GM18498 (cell line): ENCODE measurements around the gene INTS15.

ENCODE experiments used
- ATAC-seq: cut with Tn5 transposase; IDR thresholded peaks from one replicate; pipeline ENCODE4 v1.9.1; 2021; ENCODE audit warnings: mild to moderate bottlenecking, moderate library complexity; ENCODE audit not compliant: unreplicated experiment

The INTS15 gene

DNA sequence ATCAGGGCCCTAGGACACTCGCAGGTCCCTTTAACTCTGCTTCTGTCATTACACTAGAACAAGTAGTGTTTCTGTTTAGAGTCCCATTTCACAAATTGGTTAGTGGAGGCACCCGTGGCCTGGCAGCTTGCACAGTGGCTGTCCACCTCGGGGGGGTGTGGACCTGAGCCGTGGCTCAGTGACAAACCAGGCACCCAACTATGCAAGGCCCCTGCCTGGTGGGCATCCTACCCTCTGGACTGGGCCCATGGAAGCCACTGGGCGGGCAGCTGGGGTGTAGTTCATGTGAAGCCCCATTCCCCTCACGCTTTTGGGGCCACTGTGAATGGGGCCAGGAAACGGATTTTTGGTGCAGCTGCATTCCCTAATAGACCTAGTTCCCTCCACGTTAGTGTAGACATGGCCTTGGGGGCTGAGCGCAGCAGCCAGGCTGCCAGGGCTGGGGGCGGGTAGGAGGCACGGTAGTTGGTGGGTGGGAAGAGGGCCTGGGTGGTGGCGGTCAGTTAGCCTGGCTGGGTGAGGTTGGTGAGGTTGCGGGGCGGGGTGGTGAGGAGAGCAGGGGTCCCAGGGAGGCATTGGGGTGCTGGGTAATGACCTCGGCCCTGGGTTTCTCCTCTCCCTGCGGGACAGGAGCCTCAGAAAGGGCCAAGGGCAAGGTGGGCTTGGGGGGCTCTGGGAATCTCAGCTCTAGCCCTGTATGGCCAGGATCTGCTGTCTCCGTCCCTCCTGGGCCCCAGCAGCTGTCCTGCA, 66.0 kb downstream of the INTS15 start:
- ATAC-seq, result no peak

DNA sequence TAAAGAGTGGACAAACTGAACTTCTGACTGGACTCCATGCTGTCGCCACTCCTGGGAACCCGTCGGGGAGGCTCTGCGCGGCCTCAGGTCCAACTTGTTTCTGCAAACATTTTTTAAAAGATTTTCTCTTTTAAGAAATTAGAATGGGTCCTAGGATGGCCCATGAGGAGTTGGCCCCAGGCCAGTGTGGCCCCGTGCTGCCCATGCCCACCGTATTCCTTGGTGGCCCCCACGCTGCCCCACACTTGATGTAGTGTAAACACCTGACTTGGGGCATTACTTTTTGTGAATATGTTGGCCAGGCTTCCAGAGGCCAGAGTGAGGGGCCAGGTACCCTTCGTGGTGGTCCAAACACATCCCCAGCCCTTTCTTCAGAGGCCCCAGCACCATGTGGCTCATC, 66.6 kb downstream of the INTS15 start:
- ATAC-seq, result no peak
